GM19239 (cell line): Measurements from ENCODE around the gene CAMP.
A peak's percentile ranks its signal among the peaks of the same experiment; 100 is the strongest.
"Not testable (repeated sequence)": the region's sequence is repeated elsewhere in the genome, so short reads cannot be mapped to it uniquely, and the experiment has no call there.

Experiments
- DNase-seq: peaks from one replicate; pipeline ENCODE4 v3.0.0; 2011; ENCODE audit warnings: low spot score; ENCODE audit not compliant: insufficient read length
- FAIRE-seq: peaks from 2 replicates; lab custom pipeline; 2011; peaks lifted over from hg19 to GRCh38; lab: Jason Lieb, UNC

Gene CAMP

GRCh38 chr3:48247401-48247811, 24.1 kb downstream of the CAMP start:
- FAIRE-seq (no peak), DNase-seq (no peak)

GRCh38 chr3:48248095-48248850, 25.0 kb downstream of the CAMP start:
- FAIRE-seq (no peak), DNase-seq (no peak)

GRCh38 chr3:48256557-48256956, 33.3 kb downstream of the CAMP start:
- FAIRE-seq = no peak
- DNase-seq = no peak

- FAIRE-seq = no peak
Measured at GRCh38 chr3:48258530-48258929, 35.2 kb downstream of the CAMP start.

GRCh38 chr3:48267782-48268181, 44.5 kb downstream of the CAMP start:
- FAIRE-seq (no peak), DNase-seq (no peak)

More at GRCh38 chr3:48258530-48258929, 35.2 kb downstream of the CAMP start:
- DNase-seq = no peak

GRCh38 chr3:48268381-48268935, 45.2 kb downstream of the CAMP start:
- DNase-seq (no peak), FAIRE-seq (no peak)

- DNase-seq (no peak), FAIRE-seq (no peak)
Measured at GRCh38 chr3:48268936-48269561, 45.8 kb downstream of the CAMP start.

- FAIRE-seq (no peak), DNase-seq (no peak)
Measured at GRCh38 chr3:48269592-48269991, 46.3 kb downstream of the CAMP start.

- no peak for DNase-seq
- no peak for FAIRE-seq
Measured at GRCh38 chr3:48270306-48270705, 47.0 kb downstream of the CAMP start.

GRCh38 chr3:48271223-48271622, 47.9 kb downstream of the CAMP start:
- not testable (repeated sequence) for FAIRE-seq, DNase-seq

GRCh38 chr3:48271763-48272498, 48.6 kb downstream of the CAMP start:
- FAIRE-seq = no peak

GRCh38 chr3:48273594-48274211, 50.4 kb downstream of the CAMP start:
- FAIRE-seq (peak; percentile 95), DNase-seq (peak; percentile 76)

More at GRCh38 chr3:48271763-48272498, 48.6 kb downstream of the CAMP start:
- no peak for DNase-seq

GRCh38 chr3:48274452-48274851, 51.2 kb downstream of the CAMP start:
- DNase-seq = no peak
- no peak for FAIRE-seq
